Neutrophil (primary cell): ENCODE results near the gene RNF146.
A peak's percentile ranks its signal among the peaks of the same experiment; 100 is the strongest.

ENCODE experiments used
- H3K27ac ChIP-seq: fragments of 200-600 bp; sonication (generic); 2 replicates; pipeline ENCODE4 v1.5.1; 2016; ENCODE audit warnings: mild to moderate bottlenecking, moderate library complexity
- H3K27me3 ChIP-seq: fragments of 200-600 bp; sonication (generic); 2 replicates; pipeline ENCODE4 v1.6.0; 2016; ENCODE audit warnings: mild to moderate bottlenecking
- H3K36me3 ChIP-seq: fragments of 200-600 bp; sonication (generic); 2 replicates; pipeline ENCODE4 v1.5.1; 2017
- H3K4me1 ChIP-seq, 2 experiments: fragments of 200-600 bp in 1 of 2; sonication (generic) in 1 of 2; 1 replicate in 1 of 2; 2 replicates in 1 of 2; pipeline versions ENCODE4 v1.5.1 to v1.6.1; 2013 to 2016; ENCODE audit warnings: low read depth in 1 of 2, low read length in 1 of 2, mild to moderate bottlenecking in 1 of 2, moderate library complexity in 1 of 2; ENCODE audit not compliant: control insufficient read depth in 1 of 2, insufficient read depth in 1 of 2
- H3K4me3 ChIP-seq, 2 experiments: fragments of 200-600 bp in 1 of 2; sonication (generic) in 1 of 2; 1 replicate in 1 of 2; 2 replicates in 1 of 2; pipeline ENCODE4 v1.5.1; 2013 to 2016; ENCODE audit warnings: low read depth in 1 of 2, low read length in 1 of 2, mild to moderate bottlenecking in 1 of 2, moderate library complexity in 1 of 2
- H3K9me3 ChIP-seq: fragments of 200-600 bp; sonication (generic); 2 replicates; pipeline ENCODE4 v1.5.1; 2016
- TF ChIP-seq, protein P1 (sequence below): fragments of 200-600 bp; sonication (generic); IDR thresholded peaks from 2 replicates; pipeline ENCODE4 v1.5.1; 2016; ENCODE audit warnings: antibody characterized with exemption

Gene RNF146

GRCh38 chr6:127263481-127263880 lies 3.2 kb upstream of the RNF146 start:
- Histone ChIP-seq H3K9me3 (no peaks in the 10 kb centered on the region), H3K4me1 (peaks cover 19% of the 10 kb centered on the region in 2 experiments), H3K27ac (no peak overlapping the region), H3K36me3 (no peaks in the 10 kb centered on the region), H3K27me3 (no peaks in the 10 kb centered on the region), H3K4me3 (no peak overlapping the region)
- TF ChIP-seq, protein P1, sequence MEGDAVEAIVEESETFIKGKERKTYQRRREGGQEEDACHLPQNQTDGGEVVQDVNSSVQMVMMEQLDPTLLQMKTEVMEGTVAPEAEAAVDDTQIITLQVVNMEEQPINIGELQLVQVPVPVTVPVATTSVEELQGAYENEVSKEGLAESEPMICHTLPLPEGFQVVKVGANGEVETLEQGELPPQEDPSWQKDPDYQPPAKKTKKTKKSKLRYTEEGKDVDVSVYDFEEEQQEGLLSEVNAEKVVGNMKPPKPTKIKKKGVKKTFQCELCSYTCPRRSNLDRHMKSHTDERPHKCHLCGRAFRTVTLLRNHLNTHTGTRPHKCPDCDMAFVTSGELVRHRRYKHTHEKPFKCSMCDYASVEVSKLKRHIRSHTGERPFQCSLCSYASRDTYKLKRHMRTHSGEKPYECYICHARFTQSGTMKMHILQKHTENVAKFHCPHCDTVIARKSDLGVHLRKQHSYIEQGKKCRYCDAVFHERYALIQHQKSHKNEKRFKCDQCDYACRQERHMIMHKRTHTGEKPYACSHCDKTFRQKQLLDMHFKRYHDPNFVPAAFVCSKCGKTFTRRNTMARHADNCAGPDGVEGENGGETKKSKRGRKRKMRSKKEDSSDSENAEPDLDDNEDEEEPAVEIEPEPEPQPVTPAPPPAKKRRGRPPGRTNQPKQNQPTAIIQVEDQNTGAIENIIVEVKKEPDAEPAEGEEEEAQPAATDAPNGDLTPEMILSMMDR: no peak

GRCh38 chr6:127266892-127267645 lies 405 bp downstream of the RNF146 start:
- TF ChIP-seq, protein P1: peak; percentile 15
- Histone ChIP-seq H3K4me1 (peaks cover 34 to 38% of the 10 kb centered on the region in 2 experiments), H3K27ac (peak overlapping the region; percentile 94), H3K36me3 (no peaks in the 10 kb centered on the region), H3K4me3 (peak overlapping the region; percentile 89 to 94), H3K27me3 (no peaks in the 10 kb centered on the region), H3K9me3 (no peaks in the 10 kb centered on the region)

DNA sequence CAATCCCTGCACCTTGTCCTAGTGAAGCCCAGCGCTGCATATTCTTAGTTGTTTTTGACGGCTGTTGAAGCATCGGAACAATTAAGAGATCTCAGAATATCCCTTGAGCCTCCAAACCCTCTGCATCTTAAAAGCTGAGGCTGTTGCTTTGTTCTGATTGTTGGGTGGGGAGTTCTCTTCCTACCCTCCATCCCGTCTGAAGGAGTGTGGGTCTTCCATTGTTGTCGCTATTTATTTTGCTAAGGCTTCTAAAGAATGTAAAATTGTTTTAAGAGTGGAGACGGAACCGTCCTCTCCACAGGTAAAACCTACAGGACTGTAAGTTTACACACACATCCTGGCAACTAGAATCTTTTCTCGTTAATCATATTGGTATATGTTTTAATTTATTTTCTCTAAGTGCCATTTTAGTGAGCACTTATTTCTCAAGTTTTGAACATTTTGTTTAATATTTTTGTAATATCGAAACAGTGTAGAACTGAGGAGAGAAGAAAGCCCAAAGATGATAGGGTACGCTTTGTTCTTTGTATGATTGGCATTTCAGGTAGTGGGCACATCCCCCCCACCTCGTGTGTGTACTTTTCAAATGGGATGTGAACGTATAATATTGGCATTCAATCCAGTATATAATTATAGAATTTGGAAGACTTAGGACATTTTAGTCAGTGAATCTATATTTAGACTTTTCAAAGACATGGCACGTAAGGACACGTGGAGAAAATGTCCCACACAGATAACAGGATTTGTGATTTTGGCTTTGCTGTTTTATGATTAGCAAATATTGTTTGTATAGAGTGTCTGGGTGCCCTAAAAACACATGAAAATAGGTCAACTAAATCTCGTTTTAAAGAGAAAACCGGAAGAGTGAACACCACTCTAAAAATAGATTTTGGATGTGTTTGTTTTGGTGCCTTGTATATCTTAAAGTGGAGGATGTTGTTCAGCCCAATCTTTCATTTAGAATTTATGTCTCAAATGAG lies 1.3 kb downstream of the RNF146 start:
- TF ChIP-seq, protein P1: no peak
- Histone ChIP-seq H3K27me3 (no peaks in the 10 kb centered on the region), H3K9me3 (no peaks in the 10 kb centered on the region), H3K36me3 (no peaks in the 10 kb centered on the region), H3K4me1 (peaks cover 43 to 47% of the 10 kb centered on the region in 2 experiments), H3K4me3 (peak overlapping the region; percentile 89 to 94), H3K27ac (peak overlapping the region; percentile 94)

- H3K27ac ChIP-seq: peak overlapping the region; percentile 39
- TF ChIP-seq, protein P1: no peak
- H3K36me3 ChIP-seq: no peaks in the 10 kb centered on the region
- no peaks in the 10 kb centered on the region for H3K9me3 ChIP-seq
- no peaks in the 10 kb centered on the region for H3K27me3 ChIP-seq
- H3K4me3 ChIP-seq: no peak overlapping the region
- H3K4me1 ChIP-seq: peaks cover 35 to 39% of the 10 kb centered on the region in 2 experiments
These were observed 5.9 kb downstream of the RNF146 start for GRCh38 chr6:127272576-127272975.

DNA sequence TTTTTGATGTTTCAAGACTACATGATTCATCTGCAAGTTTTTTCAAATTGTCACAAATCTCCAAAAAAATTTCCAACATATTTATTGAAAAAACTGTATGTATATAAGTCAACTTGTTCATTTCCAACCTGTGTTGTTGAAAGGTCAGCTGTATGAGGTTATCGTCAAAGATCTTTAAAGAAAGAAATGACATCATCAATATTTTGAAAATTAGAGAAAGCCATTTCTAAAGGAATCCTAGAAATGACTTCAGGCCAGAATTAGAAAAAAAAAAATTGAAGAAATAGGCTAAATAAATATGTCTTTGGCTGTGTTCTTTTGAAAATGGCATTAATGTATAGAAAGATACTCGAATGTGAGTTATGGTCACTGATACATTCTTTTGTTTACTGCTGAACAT lies 6.8 kb downstream of the RNF146 start:
- H3K4me3 ChIP-seq: no peak overlapping the region
- no peaks in the 10 kb centered on the region for H3K36me3 ChIP-seq
- TF ChIP-seq, protein P1: no peak
- no peak overlapping the region for H3K27ac ChIP-seq
- no peaks in the 10 kb centered on the region for H3K27me3 ChIP-seq
- peaks cover 26 to 35% of the 10 kb centered on the region in 2 experiments for H3K4me1 ChIP-seq
- H3K9me3 ChIP-seq: no peaks in the 10 kb centered on the region
